ENCODE measurements around the gene LMO3. TPM values are rescaled to one million over a fixed set of nuclear protein-coding genes. Genes with fewer than 3 reads are reported as not detected.

The LMO3 gene
- total and polyA plus RNA-seq, 2 of the 4 experiments (the other 2 are of a cell fraction), result 0.54 to 0.84 TPM

GRCh38 chr12:16611146-16611545 lies 5.2 kb upstream of the LMO3 start:
- Histone ChIP-seq H3K9me3 (ENCODE audit: control insufficient read depth, insufficient read depth, low read length) (no peaks in the 10 kb centered on the region), H3K4ac (ENCODE audit: low read depth, low read length) (no peak overlapping the region), H2AFZ (replicated peaks; ENCODE audit: low read length, poor library complexity) (no peak overlapping the region), H3K79me1 (ENCODE audit: low read depth in 1 of 2, low read length in 2 of 2) (no peaks in the 10 kb centered on the region), H4K20me1 (ENCODE audit: insufficient read depth, low read length) (no peaks in the 10 kb centered on the region), H3K27ac (ENCODE audit: insufficient read depth, low read length) (no peak overlapping the region), H3K4me3 (ENCODE audit: insufficient read depth, low read depth, low read length) (no peak overlapping the region), H3K9me1 (ENCODE audit: insufficient read depth, low read length) (no peaks in the 10 kb centered on the region; the same call in 1 of the 2 replicates), H4K91ac (ENCODE audit: insufficient read depth, low read depth, low read length) (no peak overlapping the region), H3K23ac (ENCODE audit: low read depth, low read length) (no peak overlapping the region), H3K4me2 (ENCODE audit: low read depth, low read length) (no peak overlapping the region), H3K36me3 (ENCODE audit: control insufficient read depth, insufficient read depth, low read length) (no peaks in the 10 kb centered on the region), H3K27me3 (ENCODE audit: control insufficient read depth, insufficient read depth, low read length) (peaks cover 14% of the 10 kb centered on the region), H2BK120ac (ENCODE audit: low read depth, low read length) (no peak overlapping the region), H2BK5ac (ENCODE audit: low read depth, low read length, poor library complexity, severe bottlenecking) (no peak overlapping the region), H2BK15ac (ENCODE audit: low read depth, low read length) (no peak overlapping the region), H4K8ac (ENCODE audit: low read depth in 2 of 2, low read length in 2 of 2) (no peak overlapping the region), H3K56ac (ENCODE audit: extremely low read depth, insufficient read depth, low read length) (no peak overlapping the region), H2AK5ac (ENCODE audit: low read depth, low read length) (no peak overlapping the region), H2BK20ac (ENCODE audit: low read depth, low read length) (no peak overlapping the region), H3K14ac (replicated peaks; ENCODE audit: low read depth, low read length) (no peak overlapping the region), H3K9ac (ENCODE audit: low read depth, low read length) (no peak overlapping the region), H3K4me1 (ENCODE audit: control insufficient read depth, insufficient read depth, low read length) (no peaks in the 10 kb centered on the region), H2AK9ac (replicated peaks; ENCODE audit: low read depth, low read length, poor library complexity) (no peak overlapping the region), H3K18ac (ENCODE audit: low read depth, low read length) (no peak overlapping the region), H4K5ac (ENCODE audit: low read depth, low read length) (no peak overlapping the region)
- TF ChIP-seq MAFK (IDR thresholded peaks at IDR 0.05; ENCODE audit: low read depth, low read length) (no peak), MXI1 (IDR thresholded peaks at IDR 0.05; ENCODE audit: borderline replicate concordance, low read depth, low read length) (no peak), CEBPB (IDR thresholded peaks at IDR 0.05; ENCODE audit: low read depth, low read length) (no peak), ELK1 (IDR thresholded peaks at IDR 0.05; ENCODE audit: borderline replicate concordance, low read depth, low read length) (no peak), SMC3 (IDR thresholded peaks at IDR 0.05; ENCODE audit: low read depth, low read length) (no peak), RFX5 (IDR thresholded peaks at IDR 0.05; ENCODE audit: low read depth, low read length) (no peak), MAZ (IDR thresholded peaks at IDR 0.05; ENCODE audit: borderline replicate concordance, low read depth, low read length) (no peak)
- dilution Hi-C loops (cut with HindIII; ENCODE audit: low sequenced_read_pairs, unreplicated experiment) (no loop called here), in situ Hi-C loops (cut with MboI; ENCODE audit: low sequenced_read_pairs) (no loop called here), intact Hi-C loops (cut with micrococcal nuclease) (no loop called here)
- DNase-seq, result no peak
- ChIA-PET CTCF (interaction anchor here (0.6 kb wide), 1 partner anchor 14 kb away, joined by 3 read pairs; no protein-coding TSS in a partner anchor), POLR2A (ENCODE audit: unreplicated experiment) (interaction anchor here (0.6 kb wide), 1 partner anchor 249 kb away, joined by 6 read pairs; no protein-coding TSS in a partner anchor)
- ATAC-seq (ENCODE audit: low read depth), result no peak
- BruUV-seq (replicated peaks), result no TSS peak
- no CpG with 5 or more reads among the region's 2 CpGs for WGBS, 2 experiments (ENCODE audit: extremely low coverage in 2 of 2, insufficient read length in 1 of 2)
